ENCODE measurements around the gene UGT2A1.
"Not testable (repeated sequence)": the region's sequence is repeated elsewhere in the genome, so short reads cannot be mapped to it uniquely, and the experiment has no call there.

Gene UGT2A1

DNA sequence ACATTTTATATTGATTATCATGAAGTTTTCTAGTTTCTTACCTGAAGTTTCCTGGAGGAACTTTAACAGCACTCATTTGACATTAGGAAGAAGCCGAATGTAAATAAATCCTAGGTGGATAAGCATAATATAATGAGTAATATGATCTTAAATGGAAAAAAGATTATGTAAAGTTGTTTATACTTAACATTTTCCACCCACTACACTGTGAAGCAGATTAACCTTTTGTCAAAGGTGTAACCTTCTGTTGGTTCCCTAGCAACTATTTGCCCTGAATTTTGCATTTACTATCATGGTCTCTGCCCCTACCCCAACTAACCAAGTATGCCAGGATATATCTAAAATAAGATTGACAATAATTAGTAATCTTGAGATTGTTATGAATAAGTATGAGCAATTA is at the start of gene UGT2A1:
UGT2A1 (minus strand) TSS at position 101 of the 400 bp plus-strand sequence. CDS start 5,603 bp downstream, outside the sequence.
- no peak for DNase-seq

- DNase-seq, result no peak
Observed at GRCh38 chr4:69702201-69702600, 49.2 kb upstream of the UGT2A1 start.

- no peak for DNase-seq
Observed at GRCh38 chr4:69701696-69702095, 48.6 kb upstream of the UGT2A1 start.

DNA sequence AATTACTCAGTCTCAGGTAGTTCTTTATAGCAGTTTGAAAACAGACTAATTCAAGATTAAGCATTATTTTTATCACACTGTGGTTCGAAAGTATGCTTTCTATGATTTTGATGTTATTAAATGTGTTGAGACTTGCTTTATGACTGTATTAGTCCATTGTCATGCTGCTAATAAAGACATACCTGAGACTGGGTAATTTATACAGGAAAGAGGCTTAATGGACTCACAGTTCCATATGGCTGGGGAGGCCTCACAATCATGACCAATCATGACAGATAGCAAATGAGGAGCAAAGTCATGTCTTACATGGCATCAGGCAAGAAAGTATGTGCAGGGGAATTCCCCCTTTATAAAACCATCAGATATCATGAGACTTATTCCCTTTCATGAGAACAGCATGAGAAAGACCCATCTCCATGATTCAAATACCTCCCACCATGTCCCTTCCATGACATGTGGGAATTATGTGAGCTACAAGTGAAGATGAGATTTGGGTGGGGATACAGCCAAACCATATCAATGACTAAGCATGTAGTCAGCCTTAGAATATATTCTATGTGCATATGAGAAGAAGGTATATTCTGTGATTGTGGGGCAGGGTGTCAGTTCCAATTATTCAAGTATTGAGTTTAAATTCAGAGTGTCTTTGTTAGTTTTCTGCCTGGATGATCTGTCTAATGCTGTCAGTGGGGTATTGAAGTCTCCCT is 44.6 kb upstream of the UGT2A1 start:
- no peak for DNase-seq

DNA sequence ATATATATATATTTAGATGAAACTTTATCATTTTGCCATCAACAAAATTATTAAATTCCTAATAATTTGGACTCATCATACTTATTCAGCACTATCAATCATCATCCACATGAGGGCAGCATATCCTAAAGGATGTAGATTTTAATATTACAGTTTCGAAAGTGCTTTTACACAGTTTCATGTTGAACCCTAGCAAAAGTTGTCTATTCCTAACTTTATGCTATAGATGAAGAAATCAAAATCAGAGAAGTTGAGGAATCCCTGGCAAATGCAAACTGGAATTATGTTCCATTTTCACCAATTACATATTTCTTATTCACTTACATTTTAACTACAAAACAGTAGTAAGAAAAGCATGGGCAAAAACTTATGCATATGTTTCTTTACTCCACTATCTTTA is 36.6 kb upstream of the UGT2A1 start:
- DNase-seq, result no peak

GRCh38 chr4:69684804-69685203 is 31.8 kb upstream of the UGT2A1 start:
- DNase-seq, result peak; percentile 47 to 48

DNA sequence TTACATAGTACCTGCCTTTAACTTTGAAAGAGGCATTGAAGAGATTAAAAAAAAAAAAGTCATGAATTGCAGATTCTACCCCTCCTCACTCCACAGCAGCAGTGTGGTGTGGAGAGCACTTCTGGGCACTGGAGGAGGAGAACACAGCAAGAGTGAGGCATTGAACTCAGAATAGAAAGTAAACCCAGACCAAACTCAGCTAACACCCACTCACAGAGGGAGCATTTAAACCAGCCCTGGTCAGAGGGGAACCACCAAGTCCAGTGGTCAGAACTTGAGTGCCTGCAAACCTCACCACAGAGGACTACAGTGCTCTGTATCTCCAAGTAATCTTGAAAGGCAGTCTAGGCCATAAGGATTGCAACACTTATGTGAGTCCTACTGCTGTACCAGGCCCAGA is 15.6 kb upstream of the UGT2A1 start:
- no peak for DNase-seq

DNA sequence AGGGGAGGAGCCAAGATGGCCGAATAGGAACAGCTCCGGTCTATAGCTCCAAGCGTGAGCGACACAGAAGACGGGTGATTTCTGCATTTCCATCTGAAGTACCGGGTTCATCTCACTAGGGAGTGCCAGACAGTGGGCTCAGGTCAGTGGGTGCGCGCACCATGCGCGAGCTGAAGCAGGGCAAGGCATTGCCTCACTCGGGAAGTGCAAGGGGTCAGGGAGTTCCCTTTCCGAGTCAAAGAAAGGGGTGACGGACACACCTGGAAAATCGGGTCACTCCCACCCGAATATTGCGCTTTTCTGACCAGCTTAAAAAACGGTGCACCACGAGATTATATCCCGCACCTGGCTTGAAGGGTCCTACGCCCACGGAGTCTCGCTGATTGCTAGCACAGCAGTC is 11.0 kb upstream of the UGT2A1 start:
- DNase-seq, result not testable (repeated sequence)

- DNase-seq, result not testable (repeated sequence)
Observed at GRCh38 chr4:69661130-69661803, 8.2 kb upstream of the UGT2A1 start.

DNA sequence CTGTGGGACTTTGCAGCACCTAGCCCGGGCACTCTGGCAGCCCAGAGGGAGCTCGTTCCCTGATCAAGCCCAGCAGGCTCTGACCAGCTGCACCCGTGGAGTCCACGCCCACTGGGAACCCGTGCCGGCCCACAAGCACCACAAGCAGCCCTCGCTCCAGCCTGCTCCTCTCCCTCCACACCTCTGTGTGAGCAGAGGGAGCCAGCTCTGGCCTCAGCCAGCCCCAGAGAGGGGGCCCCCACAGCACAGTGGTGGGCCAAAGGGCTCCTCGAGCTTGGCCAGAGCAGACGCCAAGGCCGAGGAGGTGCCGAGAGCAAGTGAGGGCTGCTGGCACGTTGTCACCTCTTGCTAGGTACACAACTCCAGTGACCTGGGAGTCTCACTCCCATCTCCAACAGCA is 5.1 kb upstream of the UGT2A1 start:
- no peak for DNase-seq

- DNase-seq, result no peak
Observed at GRCh38 chr4:69656653-69657158, 3.7 kb upstream of the UGT2A1 start.

- DNase-seq, result no peak
Observed at GRCh38 chr4:69650872-69651271, 2.2 kb downstream of the UGT2A1 start.

DNA sequence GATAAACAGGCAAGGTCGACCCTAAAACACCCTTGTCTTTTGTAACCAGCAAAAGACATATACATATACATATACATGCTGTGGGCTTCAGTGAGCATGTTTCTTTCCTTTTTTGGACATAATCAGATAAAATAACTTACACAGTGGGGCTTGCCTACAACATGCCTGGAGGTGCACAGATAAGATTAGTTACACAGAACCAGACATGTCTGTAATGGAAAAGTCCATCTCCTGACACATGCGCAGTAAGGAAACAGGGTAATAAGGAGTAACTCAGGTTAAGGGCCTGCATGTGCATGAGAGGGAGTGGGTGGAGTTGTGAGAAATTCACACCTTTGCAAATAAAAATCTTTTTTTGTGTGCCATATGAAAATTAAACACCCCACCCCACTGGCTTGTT is 3.4 kb downstream of the UGT2A1 start:
- DNase-seq, result no peak

DNA sequence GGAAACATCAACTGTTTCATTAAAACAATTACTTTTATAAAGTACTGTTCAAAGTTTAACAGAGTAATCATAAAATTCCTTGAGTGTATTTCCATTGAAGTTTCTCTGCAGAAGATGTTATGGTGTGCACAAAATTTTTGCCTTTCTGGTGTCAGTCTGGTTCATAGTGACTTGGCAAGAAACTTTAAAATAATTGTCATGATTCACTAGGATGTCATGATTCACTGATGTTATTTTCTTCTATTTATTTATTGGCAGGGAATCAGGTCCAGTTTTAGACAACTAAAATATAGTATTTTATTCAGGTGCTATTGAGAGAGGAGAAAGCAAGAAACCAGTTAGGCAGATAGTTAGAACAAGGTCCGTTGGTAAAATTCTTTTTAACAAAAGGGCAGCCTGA is 3.8 kb downstream of the UGT2A1 start:
- DNase-seq, result no peak

DNA sequence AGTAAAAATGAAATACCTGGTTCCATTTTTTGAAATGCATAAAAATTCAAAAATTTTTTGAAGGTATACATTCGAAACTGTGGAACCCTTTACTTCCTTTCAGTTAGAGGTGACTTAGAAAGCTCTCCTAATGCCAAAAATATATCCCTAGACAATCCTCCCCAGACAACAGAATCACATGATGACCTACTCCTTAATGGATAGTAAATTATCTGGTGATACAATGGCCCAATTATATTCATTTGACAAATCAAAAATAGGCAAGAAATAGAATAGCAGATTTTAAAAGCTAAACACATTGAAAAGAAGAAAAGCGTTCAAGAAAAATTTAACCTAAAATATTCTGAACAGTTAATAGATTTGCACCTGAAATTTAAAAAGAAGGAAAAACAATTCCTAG is 10.1 kb downstream of the UGT2A1 start:
- DNase-seq, result no peak

- no peak for DNase-seq
Observed at GRCh38 chr4:69640289-69640688, 12.8 kb downstream of the UGT2A1 start.

DNA sequence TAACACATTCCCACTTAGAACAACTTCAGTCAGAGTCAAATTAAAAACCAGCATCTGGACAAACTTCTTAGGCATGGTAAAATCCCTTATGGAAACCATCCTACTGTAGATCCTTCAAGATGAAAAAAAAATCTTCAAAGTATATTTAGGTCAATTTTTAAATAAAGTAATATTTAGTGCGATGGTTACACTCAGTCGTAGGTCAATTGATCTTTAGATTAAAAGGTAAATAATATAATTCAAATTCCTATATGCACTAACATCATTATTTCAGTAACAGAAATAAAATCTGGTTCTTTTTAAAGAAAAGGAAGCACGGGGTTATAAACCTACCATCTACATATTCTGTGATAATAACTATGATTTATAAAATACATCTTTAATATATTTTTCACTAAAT is 13.5 kb downstream of the UGT2A1 start, which contains the start of gene UGT2A2:
UGT2A2 (minus strand) TSS at position 101 of the 400 bp plus-strand sequence; CDS start at position 99, 2 bp downstream.
- DNase-seq, result no peak

DNA sequence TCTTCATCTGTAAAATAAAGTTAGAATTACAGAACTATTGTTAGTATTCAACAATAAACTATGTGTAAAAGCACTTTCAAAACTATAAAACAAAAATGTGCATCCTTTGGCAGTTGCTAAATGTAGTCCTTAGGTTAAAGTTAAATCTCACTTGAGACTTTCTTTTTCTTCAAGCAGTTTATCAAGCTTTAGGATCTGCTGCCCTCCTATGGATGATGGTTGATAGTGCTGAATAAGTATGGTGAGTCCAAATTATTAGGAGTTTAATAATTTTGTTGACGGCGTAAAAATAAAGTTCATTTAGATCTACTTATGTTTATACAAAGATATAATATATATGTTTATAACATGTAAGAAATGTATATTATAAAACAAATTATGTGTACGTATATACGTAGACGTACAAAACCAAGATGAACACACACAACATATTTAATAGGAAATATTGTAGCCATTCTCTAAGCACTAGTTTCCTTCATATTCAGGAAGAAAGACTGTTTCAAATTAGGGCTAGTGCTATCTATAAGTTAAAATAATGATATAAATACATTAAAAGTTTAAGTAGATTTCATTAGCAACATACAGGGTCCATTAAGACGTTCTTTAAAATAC is 35.9 kb downstream of the UGT2A1 start:
- DNase-seq, result peak in 1 of 2 experiments; percentile 6

- DNase-seq, result no peak
Observed at GRCh38 chr4:69610484-69610883, 42.6 kb downstream of the UGT2A1 start.

GRCh38 chr4:69601065-69601464 is 52.0 kb downstream of the UGT2A1 start:
- no peak for DNase-seq

DNA sequence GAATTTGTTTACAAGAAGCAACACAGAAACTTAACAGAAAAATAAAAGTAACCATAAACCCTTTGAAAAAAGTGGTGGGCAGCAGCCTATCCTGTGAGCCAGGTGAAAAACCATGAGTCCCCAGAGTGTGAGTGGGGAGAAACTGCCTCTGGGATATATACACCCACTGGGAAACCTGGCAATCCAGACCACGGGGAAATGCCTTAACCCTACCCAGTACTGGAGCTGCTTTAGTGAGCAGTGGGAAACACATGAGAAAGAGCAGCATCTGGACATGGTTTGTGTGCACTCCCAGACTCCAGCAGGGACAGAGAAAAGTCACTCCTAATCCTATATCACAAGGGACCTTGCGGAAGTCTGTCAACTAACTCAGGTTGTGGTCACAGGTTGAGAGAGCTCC is 53.0 kb downstream of the UGT2A1 start:
- DNase-seq, result no peak

DNA sequence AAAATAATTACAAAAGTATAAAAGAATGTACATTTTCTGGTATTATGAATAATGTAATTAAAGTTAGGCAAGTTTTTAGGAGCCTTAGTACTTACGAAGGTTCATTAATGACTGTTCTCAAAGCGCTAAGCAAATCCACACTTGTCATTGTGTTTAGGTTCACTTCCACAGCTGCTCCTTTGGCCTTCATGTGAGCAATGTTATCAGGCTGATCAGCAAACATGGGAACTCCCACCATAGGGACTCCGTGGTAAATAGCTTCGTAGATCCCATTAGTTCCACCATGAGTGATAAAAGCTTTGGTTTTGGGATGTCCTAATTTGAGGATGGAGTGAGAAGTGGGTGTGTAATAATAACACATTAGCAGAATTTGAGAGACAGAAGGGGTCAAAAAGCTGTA is 58.7 kb downstream of the UGT2A1 start:
- DNase-seq, result no peak

DNA sequence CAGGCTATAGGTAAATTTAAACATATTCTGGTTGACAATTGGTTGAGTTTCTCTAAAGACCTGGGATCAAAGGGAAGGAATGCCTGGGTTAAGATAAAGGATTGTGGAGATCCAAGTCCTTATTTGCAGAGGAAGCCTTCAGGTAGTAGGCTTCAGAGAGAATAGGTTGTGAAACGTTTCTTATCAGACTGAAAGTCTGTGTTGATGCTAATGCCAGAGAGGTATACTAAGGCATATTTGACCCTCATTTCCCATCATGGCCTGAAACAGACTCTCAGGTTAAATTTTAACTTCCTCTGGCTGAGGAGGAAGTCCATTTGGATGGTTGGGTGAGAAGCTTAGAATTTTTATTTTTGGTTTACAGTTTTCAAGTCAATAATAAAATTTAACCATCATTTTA is 61.7 kb downstream of the UGT2A1 start:
- no peak for DNase-seq

GRCh38 chr4:69589884-69590283 is 63.2 kb downstream of the UGT2A1 start:
- DNase-seq, result no peak
